GM21723 (cell line): ENCODE results near the gene CNKSR2.
"Not testable (repeated sequence)": the region's sequence is repeated elsewhere in the genome, so short reads cannot be mapped to it uniquely, and the experiment has no call there.

Experiments
- ATAC-seq: cut with Tn5 transposase; IDR thresholded peaks from one replicate; pipeline ENCODE4 v1.9.1; 2021; ENCODE audit warnings: mild to moderate bottlenecking, moderate library complexity; ENCODE audit not compliant: unreplicated experiment

CNKSR2 gene

DNA sequence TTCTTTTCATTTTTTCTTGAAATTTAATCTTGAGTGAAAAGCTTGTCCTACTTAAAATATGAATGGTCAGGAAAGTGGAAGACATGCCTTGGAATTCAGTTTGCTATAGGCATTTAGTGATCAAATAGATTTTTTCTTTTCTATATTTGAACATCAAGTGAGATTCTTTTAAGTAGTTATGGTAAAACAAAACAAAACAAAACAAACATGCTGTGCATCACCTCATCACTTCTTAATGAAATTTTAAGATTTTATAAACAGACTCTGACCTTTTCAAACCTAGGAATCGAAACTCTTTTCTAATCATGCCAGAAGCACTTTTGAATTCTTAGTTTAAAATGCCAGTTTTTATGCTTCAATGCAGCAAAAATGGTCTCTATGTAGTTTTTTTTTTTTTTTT, 62.8 kb downstream of the CNKSR2 start:
- no peak for ATAC-seq

DNA sequence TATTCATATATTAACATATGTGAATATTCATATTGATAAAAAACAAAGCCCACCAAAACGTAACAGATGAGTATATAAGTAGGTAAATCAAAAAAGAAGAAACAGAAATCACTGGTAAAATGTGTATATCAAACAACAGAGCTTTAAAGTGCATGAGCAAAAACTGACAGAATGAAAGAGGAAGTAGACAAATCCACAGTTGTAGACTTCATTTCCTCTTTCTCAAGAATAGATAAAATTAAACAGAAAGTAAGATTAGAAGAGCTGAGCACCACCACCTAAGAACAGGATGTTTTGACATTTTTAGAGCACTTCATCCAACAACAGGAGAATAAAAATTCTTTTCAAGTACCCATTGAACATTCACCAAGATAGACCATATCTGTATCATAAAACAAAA, 64.6 kb downstream of the CNKSR2 start:
- peak; percentile 99 for ATAC-seq

DNA sequence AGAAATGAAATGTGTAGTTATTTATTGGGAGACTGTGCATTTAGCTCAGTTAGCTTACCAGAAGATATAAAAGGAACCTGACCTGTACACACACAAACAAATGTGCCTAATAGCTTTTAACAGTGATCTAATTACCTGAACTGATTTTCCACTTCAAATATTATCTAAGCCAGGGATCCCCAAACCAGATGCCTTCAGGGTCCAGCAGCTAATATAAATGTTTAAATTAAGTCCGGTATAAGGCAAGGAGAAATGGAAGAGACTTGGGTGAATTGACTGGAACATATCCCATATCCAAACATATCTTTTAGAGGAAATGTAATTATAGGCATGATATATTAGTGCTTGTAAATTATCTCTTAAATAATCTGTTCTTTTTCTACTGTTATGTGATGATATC, 66.7 kb downstream of the CNKSR2 start:
- no peak for ATAC-seq

DNA sequence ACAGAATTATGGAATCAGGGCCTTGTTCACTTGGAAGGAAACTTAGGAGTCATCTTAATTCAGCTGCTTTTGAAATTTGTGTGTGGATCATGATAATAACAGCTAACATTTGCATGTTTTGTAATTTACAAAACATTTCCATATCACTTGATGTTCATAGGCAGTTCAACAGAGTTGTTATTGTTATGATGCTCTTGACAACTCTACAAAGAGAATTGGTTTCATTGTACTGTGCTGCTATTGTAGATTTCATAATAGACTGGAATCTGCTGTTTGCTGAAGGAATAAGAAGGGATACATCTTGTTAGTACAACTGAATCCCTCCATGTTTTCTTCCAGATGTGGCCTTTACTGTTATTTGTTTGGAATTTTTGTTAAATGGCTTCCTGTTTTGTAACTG, 83.5 kb downstream of the CNKSR2 start:
- ATAC-seq: no peak

DNA sequence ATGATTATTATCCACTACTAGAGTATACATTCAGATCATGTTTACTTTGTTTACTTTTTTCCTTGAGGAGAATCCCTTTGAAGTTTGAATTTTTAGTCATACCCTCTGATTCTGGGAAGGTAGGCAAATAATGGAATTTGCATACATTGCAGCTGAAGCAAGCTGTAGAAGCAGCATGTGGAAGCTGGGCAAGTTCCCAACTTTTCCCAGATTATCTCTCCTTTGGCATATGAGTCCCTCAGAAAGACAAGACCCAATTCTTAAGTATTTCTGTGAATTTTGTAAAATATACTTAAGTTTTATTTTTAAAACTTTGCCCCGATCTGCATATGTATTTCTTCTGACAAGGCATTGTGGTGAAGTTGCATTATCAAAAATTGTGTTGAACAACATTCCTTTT, 94.9 kb downstream of the CNKSR2 start:
- ATAC-seq: no peak

DNA sequence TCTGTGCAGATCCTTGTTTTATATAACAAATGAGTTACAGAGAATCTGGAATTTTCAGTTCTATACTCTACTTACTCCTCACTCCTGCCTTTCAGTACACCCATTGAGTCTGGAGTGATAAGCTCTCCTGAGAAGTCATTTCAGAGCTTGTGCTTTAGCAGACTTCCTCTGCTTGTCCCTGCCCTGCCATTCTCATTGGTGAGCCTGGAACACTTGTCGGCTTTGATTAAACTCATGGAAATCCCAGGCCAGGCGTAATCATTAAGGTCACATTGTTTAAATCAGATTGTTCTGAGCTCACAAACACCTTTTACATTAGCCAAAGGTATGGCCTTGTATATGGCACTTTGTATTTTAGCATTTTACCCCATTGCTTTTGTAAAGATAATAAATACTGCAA, 102.7 kb downstream of the CNKSR2 start:
- ATAC-seq: no peak

DNA sequence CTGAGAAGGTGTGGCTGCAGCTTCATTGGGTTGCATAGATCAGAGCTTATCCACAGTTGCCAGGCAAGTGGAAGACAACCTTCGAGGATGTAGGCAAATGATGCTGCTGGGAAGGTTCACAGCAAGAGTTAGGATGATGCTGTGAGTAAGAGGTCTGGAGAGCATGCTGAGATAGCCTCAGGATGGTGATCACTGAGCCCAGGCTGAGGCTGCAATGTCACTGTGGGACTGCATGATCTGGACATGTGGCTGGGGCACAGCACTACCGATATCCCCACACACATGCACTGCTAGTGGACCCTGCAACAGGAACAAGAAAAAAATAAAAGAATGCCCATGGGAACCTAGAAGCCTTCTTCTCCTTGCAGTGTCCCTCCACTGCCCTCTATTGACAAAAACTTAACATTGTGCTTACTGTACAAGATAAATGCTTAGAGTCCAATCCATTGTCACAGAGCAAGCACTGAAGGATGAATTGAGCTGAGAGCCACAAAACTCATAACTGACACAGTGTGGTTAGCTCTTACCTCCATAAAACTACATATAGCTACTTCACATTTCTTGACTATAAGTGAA, 105.6 kb downstream of the CNKSR2 start:
- ATAC-seq: peak; percentile 94

DNA sequence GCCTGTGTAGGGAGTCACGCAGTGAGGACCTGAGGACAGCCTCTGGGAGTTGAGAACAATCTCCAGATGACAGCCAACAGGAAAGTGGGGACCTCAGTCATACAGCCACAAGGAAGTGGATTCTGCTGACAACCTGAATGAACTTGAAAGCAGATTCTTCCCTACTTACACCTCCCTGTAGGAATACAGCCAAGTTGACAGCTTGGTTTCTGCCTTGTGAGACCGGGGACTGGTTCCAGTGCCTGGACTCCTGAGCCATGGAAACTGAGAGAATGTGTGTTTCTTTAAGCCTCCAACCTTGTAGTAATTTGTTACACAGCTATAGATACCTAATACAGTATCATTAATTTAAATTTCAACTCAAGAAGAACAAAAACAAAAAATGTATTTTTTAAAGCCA, 107.5 kb downstream of the CNKSR2 start:
- no peak for ATAC-seq

DNA sequence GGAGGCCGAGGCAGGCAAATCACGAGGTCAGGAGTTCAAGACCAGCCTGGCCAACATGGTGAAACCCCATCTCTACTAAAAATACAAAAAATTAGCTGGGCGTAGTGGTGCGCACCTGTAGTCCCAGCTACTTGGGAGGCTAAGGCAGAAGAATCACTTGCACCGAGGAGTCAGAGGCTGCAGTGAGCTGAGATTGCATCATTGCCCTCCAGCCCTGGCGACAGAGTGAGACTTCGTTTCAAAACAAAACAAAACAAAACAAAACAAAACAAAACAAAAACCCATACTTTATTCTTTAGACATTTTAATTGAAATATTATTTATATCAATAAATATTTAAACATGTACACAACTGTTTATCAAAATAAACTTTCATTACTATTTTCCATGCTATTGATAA, 109.8 kb downstream of the CNKSR2 start:
- ATAC-seq: not testable (repeated sequence)

DNA sequence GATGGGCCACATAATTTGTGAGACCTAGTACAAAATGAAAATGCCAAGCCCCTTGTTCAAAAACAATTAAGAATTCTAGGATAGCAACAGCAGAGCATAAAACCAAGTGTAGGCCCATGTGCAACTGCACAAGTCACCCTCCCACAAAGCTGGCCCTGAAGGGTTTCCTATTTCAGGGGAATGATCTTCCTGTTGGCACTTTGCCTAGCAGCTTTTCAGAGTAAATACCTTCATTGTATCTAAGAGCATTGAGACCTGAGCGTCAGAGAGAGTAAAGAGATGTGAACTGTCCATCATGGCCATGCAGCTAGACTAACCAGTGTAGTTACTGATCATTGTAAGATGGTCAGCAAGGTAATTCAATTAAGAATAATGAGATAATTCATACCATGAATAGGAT, 113.6 kb downstream of the CNKSR2 start:
- no peak for ATAC-seq

DNA sequence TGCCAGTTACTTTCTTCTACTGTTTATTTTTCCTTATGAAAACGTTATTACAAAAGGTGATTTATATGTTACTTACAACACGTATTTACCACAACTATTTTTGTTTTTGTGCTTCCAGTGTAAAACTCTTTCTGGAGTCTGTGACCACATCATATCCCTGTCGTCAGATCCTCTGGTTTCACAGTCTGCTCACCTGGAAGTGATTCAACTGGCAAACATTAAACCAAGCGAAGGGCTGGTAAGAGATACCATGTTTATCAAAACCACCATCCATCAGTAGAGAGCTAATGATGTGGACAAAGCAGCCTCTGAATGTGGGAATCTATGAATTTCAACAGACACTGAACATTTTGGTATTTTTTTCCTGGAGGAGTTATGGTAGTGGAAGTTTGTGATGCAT, 116.1 kb downstream of the CNKSR2 start:
- ATAC-seq: no peak

DNA sequence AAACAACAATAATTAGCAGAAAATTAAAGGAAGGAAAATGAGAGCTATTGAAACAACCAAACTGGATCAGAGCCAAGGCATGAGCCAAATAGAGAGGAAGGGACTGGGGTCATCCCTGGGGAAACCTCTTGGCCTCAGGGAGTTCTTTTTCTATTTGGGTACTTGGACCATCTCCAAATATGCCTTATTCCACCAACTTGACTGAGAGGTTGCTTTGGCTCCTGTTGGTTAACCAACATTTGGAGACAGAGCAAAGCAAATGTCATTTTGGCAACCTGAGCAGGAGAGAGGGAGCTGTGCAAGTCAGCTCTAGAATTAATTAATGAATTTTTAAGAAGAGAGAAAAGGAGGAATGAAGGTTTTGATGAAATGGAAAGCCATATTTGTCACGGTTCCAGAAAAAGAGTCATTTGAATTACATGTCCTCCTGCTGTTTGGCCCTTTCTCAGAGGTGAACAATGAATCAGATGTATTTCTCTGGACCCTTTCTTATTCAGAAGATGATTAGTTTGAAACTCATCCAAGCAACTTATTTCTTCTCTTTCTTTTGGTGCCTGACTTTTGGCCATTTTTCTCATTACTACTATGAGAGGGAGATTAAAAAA, 119.1 kb downstream of the CNKSR2 start:
- no peak for ATAC-seq

DNA sequence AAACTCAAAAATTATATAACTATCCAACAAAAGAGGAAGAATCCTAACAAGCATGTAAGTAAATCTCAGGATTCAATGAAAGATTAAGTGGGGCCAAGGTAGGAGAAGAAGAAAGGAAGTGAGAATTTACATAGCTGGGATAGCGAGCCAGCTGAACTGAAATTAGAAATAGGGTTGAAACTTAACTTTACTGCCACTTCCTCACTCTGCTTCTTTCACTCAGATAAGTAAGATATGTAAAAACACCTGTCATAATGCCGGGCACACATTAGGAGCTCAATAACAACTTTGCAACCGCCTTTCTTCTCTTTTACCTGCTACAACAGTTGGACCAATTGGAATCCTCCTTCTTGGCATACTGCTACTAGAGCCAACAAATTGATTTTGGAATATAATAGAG, 129.4 kb downstream of the CNKSR2 start:
- ATAC-seq: peak; percentile 89

DNA sequence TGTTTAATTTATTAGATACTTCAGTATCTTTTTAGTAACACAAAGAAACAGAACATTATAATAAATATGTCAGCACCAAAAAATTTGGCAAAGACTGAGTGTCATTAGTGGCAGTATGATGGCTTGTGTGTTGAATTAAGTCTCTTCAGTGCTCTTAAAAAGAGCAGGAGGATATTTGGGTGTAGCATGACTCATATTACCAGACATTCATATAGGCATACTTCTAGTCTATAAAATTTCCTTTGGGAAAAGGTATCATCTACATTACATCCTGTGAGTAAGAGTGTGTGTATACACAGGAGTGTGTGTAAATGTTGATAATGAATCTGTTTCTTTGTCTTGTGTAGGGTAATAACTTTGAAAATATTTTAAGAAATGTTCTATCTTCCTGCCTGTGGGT, 135.7 kb downstream of the CNKSR2 start:
- ATAC-seq: no peak

DNA sequence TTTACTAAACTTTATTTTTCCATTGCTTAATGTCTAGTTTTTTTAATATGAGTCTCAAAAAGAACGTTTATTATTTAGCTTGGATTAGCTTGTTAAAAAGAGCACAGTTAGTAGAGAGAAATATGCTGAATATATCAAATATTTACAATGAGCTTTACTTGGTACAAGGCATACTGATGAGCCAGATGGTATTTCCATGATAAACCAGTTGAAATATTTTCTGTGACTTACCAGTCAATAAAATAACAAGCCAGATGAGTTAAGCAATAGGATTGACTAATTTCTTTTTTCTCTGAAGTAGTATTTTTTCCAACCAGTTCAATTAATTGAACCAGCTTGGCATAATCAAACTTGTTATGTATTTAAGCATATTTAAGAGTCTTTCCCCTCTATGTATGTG, 149.8 kb downstream of the CNKSR2 start:
- ATAC-seq: no peak

DNA sequence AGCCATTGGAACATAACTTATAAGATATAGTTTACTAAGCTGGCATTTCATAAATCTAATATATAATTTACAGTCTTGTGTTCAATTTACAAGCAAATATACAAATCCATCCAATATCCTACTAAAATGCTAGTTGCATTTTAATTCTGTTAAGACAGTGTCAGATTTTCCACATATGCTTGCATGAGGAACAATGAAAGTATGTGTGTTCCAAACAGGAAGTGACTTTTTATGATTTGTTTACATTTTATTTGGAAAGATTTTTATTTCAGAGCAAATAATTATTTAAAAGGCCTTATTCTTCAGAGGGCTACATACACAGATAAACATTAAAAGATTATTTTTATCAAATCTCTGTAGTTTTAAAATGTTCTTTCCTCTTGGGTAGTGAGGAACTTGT, 153.9 kb downstream of the CNKSR2 start:
- ATAC-seq: no peak

DNA sequence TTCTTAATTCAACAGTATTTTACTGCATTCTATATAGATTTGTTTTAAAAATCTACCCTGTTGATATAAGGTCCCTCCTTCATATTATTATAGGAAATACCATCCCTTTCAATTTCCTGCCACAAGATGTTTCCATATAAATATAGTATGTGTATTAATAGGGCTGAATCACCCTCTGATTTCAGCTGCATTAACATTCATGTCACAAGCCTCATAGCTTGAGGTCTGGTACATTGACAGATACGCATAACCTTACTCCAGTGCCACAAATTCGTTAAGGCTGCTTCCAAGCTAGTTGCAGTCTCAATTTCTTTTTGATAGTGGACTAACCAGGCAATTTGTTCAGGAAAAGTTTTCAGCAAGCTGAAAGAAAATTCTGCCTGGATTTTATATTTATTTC, 155.6 kb downstream of the CNKSR2 start:
- no peak for ATAC-seq

DNA sequence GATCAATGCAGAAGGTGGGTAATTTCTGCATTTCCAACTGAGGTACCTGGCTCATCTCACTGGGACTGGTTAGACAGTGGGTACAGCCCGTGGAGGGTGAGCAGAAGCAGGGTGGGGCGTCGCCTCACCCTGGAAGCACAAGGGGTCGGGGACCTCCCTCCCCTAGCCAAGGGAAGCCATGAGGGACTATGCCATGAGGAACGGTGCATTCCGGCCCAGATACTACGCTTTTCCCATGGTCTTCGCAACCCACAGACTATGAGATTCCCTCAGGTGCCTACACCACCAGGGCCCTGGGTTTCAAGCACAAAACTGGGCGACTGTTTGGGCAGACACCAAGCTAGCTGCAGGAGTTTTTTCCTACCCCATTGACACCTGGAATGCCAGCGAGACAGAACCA, 170.4 kb downstream of the CNKSR2 start:
- ATAC-seq: not testable (repeated sequence)

DNA sequence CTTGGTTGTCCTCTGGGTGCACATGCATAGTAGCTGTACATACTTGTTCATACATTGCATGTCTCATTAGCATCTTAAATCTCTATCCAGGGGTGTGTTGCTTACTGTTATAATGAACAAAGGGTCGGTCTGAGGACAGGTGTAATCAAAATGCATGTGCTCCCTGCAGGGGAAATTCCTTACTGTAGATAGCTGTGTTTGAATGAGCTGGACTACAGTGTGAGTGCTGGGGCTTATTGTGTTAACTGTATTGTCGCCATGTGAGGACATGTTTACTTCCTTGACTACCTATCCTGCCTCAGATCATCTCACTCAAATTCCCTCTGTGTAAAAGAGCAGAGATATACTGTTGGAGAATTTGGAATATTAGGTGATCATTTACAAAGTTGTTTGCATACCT, 185.2 kb downstream of the CNKSR2 start:
- no peak for ATAC-seq

DNA sequence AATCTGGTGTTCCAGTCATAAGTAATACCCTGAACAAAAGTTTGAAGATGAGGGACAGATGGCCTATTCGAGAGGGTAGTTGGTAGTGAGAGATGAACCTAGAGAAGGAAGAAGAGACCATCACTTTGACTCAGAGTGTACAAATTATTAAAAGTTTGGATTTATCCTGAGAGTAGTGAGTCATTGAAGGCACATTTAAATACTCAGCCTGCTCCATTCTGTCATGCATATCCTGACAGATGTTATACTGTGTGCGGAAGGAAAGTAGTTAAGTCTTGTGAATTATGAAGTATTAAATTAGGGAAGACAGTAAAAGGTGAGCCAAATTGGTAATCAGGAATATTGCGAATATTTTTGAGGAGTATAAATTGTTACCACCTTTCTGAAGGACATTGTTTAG, 190.8 kb downstream of the CNKSR2 start:
- ATAC-seq: no peak

DNA sequence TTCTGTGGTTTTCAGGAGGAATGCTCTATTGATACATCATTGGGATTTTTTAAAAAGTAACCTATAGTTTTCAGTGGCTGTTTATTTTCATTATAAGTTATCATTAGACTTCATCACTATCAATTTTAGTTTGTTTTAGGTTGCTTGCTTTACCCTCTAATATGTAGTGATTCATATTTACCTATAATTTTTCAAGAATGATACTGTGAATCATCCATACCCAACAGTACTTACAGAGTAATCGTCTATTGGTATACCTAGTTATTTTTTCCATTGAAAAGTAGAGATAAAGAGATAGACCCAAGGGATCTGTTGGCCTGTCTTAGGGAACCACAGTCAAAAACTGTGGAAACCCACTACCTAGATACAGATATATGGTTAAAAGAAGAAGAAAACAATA, 200.6 kb downstream of the CNKSR2 start:
- ATAC-seq: no peak

DNA sequence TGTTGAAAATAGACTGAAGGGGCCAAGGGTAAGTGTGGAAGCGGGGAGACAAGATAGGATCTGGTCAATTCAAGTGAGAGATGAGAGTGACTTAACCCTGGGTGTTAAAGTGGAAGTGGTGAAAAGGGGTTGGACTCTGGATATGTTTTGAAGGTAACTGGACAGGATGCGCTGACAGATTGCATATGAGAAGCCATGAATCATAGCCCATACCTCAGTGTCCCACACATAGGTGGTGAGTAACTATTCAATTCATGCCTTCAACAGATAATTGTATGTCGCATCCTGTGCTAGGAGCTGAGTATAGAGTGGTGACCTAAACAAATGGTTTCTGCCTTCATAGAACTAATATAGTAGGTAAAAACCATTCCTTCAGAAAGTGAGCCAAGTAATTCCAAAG, 207.3 kb downstream of the CNKSR2 start:
- ATAC-seq: no peak

DNA sequence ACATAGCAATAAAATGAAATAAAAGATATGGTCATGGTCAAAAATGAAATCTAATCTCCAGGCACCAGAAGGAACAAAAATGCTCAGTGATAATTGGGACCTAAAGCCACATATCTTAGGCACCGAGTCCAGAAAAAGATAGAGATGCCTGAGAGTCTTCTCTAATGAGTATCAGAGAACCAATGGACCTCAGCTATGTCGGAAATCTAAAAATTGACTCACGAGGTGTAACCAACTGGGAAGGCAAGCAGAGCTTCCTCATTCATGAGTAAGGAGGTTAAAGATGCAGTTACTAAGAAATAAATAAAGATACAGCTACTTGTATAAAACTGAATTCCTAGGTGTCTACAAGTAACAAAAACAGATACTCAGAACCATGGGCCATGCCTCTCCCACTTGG, 211.8 kb downstream of the CNKSR2 start:
- no peak for ATAC-seq
